SK-MEL-5 (cell line): ENCODE measurements around the gene MYRF. TPM values are rescaled to one million over a fixed set of nuclear protein-coding genes. Genes with fewer than 3 reads are reported as not detected.

Experiments used
- DNase-seq: peaks from one replicate; pipeline ENCODE4 v3.0.0-alpha.2; 2016; ENCODE audit warnings: low read depth, low spot score
- in situ Hi-C: cut with HindIII; loops from 2 replicates; pipeline ENCODE4 v1.10.0; 2016; ENCODE audit warnings: low sequenced_read_pairs, high pct_unique_total_duplicates, low pct_unique_long_range_greater_than_20kb
- polyA plus RNA-seq, 2 experiments: library from polyadenylated mRNA; depleted of rRNA; stranded (reverse); fragments of >200 nt; gene quantifications; 2 replicates each; pipeline ENCODE4 v1.2.3, GENCODE V29; 2015
- total RNA-seq: library from RNA; depleted of rRNA; stranded (reverse); fragments of >200 nt; shearing (Covaris generic); gene quantifications from 2 replicates; pipeline ENCODE4 v1.2.3, GENCODE V29; 2014; rRNA removed

Gene MYRF
- total RNA-seq = 1.7 and 2.2 TPM in 2 replicates
- 6.7 and 8.5 TPM in 2 replicates for polyA plus RNA-seq (2015; cell fraction: cytosol; rRNA removed)
- 12.9 and 16.5 TPM in 2 replicates for polyA plus RNA-seq (2015; cell fraction: nucleus; rRNA removed)

DNA sequence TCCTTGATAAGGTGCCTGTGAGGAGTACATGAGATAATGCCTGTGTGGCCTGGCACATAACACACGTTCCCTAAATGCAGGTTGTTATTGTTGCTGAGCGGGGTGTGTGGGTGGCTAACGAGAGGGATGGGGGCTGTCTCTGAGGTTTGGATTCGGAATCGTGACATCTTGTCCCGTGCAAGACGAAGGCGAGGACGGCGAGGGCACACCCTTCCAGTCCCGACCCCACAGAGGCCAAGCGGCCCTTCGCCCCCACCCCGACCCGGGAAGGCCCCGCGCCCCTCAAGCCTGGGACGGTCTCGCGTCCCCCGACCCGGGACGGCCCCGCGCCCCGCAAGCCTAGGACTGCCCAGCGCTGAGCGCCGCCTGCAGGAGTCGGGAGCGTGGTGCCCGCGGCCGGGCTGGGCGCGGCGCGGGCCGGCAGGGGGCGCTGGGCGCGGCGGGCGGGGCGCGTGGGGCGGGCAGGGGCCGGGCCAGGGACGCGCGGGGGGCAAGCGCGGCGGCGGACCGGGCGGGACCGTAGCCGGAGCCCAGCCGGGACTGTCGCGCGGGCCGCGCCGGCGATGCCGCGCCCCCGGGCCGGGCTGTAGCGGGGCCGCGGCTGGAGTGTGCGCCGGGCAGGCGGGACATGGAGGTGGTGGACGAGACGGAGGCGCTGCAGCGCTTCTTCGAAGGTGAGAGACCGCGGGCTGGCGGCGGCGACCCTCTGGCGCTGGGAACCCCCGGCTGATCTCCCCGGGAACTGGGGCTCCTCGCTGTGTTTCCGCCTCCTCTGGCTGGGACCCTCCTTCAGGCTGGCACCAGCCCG, at the start of gene MYRF:
Gene MYRF, plus strand, starts transcription at position 520 of the 808 bp plus-strand sequence. Its CDS starts 109 bp downstream, at position 629.
- DNase-seq = peak; percentile 38
- in situ Hi-C loops = no loop called here

DNA sequence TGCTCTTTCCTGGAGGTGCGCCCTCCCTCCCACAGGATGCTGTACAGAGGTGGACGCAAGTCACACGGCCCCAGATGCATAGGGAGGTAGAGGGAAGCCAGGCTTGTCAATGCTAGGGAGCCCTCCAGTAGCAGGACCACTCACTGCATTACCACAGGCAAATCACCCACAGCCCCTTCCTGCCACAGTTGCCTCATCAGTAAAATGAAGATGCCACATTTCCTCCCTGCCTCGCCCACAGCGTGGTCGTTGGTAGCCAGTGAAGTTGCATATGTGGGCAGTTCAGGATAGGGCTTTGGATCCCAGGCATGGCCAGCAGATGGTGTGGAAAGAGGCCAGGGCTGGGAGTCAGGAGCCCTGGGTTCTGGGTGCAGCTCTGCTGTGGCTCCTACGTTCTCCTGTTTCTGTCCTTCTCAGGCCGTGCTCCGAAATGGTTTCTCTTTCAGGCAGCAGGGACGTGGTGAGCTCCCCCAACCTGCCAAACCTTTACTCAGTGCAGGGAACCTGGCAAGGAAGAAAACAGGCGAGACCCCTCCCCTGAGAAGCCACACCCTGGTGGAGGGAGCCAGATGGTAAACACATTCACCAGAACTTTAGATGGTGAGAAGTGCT, 49.6 kb upstream of the MYRF start:
- DNase-seq = no peak
- in situ Hi-C loops = no loop called here

DNA sequence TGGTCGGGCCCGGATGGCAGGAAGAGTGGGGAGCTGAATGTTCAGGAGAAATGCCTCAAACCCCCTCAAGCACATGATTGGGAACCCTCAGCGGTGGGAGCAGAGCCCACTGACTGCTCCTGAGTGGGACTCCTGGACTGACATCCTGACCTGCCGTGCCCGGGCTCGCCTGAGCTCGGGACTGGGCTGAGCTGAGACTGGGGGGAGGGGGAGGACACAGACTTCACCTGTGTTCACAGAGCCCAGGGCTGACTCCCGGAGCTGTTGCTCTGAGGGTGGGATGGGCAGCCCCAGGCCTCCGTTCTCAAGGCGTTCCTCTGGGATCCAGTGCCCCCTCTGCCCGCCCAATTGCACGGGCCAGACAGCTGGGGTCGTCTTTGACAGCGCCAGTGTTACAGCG, 47.6 kb upstream of the MYRF start:
- in situ Hi-C loops = no loop called here
- DNase-seq = no peak

DNA sequence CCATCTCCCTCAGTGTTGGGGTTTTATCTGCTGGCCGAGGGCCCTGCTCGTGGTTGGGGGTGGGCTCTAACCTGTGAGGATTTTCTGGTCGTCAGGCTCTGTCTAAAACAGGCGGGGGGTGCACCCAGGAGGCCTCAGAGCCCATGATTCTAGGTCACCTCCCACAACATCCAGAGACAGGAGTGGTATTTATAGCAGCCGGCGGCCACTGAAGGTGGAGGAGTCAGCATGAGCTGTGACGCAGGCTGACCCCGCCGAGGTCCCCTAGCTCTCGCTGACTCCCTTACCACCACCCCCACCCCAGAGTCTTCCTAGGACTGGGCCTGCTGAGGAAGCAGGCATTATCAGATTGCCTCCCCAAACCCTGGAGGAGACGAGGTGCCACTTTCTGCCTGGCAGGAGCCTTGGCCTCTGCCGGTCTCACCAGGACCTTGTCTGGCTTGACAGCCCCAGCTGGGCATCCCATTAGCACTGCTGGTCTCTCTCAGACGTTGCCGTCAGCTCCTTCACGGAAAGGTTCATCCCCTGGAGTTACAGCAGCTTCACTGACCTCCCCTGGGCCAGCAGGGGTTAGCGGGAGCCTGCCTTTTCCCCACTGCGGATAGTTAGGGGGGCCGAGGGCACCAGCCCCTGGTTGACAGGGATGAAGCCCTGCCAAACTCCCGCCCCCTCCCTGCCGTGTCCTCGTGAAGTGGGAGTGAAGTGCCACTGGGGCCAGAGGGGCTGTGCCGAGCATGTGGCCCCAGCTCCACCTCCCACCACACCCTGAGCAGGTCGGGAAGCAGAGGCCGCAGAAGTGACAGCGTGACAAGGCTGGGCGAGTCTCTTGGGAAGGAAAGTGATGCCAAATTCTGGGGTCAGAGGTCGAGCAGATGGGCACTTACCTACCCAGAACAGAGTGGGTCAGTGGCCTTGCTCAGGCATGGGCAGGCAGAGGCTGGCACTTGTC, 45.7 kb upstream of the MYRF start:
- DNase-seq = no peak
- in situ Hi-C loops = no loop called here

DNA sequence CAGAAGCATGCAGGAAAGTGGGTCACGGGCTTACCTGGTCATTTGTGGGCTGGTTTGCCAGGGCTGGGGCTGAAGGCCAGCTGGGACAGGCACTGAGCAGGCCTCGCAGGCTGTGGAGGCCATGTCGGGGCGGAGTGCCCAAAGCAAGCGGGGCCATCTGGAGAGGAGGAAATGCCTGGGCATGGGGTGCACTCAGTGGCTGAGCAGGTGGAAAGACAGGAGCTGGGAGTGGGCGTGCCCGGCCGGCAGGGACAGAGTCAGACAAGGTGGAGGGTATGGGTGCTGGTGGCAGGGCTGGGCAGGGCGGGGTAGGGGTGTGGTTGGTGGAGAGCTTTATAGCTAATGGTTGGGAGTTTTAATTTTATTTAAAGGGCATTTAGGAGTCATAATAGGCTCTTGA, 44.9 kb upstream of the MYRF start:
- in situ Hi-C loops = no loop called here
- no peak for DNase-seq

DNA sequence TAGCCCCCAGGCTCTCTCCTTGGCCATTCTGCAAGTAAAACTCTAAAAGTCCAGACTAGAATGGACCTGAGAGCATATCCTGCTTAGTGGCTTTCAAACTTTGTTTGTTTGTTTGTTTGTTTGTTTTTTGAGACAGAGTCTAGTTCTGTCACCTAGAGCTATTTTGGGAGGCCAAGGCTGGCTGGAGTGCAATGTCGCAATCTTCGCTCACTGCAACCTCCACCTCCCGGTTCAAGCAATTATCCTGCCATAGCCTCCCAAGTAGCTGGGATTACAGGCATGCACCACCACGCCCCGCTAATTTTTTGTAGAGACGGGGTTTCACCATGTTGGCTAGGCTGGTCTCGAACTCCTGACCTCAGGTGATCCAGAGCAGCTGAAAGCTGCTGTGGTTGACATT, 43.3 kb upstream of the MYRF start:
- in situ Hi-C loops = no loop called here
- DNase-seq = no peak

DNA sequence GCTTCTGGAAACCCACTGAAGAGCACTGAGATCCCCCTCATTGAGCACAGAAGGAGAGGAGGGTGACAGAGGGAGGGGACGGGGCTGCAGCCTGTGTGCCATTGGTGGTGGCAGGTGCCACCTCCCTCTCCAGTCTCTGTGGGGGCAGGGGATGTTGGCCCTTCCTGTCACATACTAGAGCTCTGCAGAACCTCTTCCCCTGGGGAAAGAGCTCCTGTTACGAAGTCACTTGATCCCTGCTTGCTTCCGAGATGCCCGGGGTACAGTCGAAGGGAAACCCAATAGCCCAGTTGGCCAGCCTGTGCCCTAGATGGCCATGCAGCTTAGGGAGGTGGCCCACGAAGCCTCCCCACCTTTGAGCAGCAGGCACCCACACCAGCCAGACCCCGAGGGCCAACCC, 42.9 kb upstream of the MYRF start:
- DNase-seq = no peak
- in situ Hi-C loops = no loop called here

DNA sequence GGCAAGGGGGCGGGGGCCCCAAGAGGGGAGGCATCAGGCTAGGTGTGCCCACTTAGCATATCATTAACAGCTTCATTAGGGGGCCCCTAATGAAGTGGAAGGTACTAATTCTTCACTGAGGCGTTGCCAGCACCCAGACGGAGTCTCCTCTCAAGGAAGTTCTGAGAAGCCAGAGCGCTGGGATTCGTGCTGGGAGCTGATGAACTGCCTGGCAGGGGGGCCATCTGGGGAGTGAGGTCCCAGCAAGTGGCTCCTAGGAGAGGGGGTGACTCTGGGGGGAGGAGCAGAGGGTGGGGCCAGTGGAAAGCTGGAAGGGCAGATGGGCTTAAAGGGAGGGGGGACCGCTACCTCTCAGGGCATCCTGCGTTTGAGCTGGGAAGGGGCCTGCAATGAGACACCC, 42.4 kb upstream of the MYRF start:
- in situ Hi-C loops = no loop called here
- no peak for DNase-seq

DNA sequence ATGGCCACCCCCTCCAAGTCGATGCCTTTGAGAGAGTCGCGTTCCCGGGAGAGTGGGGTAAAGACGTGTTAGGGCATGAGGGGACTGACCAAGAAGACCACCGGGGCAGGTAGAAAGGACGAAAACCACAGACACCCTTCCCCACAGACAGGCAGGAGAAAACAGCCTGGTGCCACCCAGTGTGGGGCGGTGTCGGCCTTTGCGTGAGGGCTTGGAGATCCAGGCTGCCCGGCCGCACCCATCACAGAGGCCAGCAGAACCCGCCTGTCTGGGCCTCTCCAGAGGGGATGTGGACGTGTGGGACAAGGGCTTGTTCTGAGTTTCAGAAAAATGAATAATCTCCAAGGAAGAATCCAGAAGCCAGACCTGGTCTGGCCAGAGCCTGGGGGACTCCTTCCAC, 41.4 kb upstream of the MYRF start:
- in situ Hi-C loops = no loop called here
- DNase-seq = no peak

DNA sequence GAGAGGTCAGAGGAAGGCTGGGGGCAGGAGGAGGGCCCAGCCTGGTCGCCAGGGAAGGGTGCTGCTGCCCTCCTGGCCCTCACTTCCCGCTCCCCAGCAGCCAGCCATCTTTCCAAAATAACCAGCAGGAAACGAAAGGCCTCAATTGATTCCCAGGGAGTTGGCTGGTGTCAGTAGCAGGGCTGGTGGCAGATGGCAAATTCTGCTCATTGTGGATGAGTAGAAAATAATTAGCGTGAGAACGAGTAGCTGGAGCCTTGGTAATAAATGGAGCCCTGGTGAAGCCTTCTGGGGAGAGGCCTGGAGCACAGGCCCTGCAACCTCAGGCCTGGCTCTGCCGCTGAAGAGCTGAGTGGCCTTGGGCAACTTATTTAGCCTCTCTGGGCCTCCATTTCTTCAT, 40.9 kb upstream of the MYRF start:
- in situ Hi-C loops = no loop called here
- DNase-seq = no peak

DNA sequence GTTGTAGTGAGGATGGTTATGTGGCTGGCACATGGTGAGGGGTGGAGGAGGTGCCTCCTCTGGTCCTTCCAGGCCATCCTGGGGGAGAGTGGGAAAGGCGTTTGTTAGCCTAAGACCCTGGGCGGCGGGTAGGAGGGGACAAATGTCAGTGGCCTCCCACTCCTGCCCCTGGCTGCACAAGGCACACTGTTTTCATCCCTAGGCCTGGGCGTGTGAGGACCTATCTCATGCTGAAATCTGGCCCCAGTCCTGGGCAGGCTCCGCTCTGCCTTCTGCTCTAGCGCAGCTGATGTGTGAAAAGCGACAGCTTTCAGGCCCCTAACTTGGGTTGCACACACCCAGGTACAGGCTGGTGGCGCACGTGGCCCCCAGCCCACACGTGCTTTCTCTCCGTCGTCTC, 40.1 kb upstream of the MYRF start:
- in situ Hi-C loops = no loop called here
- DNase-seq = no peak

DNA sequence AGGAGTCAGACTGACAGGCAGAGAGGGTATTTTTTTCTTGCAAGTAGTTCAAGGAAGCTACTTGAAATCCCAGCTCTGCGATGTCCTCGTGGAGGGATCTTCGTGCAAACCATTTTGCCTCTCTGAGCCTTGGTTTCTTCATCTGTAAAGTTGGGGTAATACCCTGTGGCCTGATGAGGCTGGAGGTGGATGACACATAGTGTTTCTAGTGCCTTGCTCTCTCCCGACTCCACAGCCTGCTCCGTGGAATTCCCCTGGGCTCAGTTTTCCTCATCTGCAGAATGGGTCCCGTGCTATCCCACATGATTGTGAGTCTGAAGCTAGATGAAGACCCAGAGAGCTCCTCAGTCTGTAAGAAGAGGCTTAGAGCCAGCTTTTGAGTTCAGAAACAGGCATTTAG, 39.6 kb upstream of the MYRF start:
- no peak for DNase-seq
- in situ Hi-C loops = no loop called here

DNA sequence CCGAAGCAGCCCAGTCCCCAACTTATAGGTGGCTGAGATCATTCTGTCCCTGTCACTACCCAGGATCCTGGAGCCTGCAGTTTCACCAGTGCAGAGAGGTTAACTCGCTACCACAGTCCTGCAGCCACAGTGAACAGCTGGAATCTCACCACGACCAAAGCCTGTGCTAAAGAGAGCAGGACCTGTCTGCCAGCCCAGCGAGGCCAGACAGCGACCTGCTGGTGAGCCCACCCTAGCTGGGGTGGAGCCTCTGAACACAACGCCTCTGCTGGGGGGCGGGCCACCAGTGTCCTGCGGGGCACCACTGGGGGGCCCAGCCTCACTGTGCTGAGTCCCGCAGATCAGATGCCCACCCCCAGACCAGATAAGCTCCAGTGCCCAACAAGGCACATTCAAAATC, 39.0 kb upstream of the MYRF start:
- in situ Hi-C loops = no loop called here

DNA sequence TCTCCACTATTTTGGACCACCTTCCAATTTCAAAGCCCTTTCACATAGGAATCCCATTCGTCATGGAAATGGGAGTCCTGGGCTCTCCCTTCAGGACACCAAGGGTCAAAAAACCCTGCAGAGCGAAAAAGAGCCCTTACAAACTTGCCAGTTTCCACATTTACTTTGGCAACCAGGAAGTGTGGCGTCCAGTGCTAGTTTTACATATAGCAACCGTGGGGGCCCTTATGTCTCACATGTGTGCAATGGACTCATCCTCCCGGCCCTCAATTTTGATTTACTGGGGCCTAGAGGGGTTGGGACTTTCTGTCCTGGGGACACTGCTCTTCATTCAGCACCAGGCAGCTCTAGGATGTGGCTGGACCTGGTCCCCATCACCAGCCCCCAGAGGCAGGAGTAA, 38.5 kb upstream of the MYRF start:
- DNase-seq = no peak
- in situ Hi-C loops = no loop called here

More for the DNA sequence above, 39.0 kb upstream of the MYRF start:
- DNase-seq = no peak

DNA sequence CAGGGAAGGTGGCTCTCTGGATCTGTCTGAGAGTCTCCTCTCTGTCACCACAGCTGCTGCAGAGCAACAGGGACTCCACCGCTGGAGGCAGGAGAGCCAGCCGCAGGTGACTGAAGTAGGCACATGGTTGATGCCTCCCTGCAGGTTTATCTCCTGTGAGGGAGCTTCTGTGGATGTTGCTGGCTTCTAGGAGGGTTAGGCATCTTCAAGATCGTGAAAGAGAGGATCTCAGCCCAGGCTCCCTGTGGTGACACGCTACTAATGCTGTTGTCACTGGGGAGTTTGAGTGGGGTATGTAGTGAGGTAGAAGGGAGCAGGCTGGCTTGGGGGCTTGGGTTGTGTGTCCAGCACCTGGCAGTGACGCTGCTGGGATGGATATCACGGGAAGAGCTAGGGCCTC, 38.1 kb upstream of the MYRF start:
- no peak for DNase-seq
- in situ Hi-C loops = no loop called here

DNA sequence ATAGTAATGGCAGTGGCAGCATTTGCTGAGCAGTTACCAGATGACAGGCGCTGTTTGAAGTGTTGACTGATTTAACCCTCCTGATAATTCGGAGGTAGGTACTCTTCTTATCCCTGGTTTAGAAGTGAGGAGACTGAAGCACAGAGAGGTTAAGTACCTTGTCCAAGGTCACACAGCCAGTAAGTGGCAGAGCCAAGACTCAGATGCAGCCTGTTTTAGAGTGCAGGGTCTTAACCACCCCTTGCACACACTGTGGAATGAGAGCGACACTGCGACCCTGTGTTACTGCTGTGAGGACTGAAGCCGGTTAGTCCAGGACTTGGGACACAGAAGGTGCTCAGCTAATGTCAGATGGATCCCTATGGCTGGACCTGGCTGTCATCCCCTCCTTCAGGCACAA, 37.5 kb upstream of the MYRF start:
- in situ Hi-C loops = no loop called here
- DNase-seq = no peak

DNA sequence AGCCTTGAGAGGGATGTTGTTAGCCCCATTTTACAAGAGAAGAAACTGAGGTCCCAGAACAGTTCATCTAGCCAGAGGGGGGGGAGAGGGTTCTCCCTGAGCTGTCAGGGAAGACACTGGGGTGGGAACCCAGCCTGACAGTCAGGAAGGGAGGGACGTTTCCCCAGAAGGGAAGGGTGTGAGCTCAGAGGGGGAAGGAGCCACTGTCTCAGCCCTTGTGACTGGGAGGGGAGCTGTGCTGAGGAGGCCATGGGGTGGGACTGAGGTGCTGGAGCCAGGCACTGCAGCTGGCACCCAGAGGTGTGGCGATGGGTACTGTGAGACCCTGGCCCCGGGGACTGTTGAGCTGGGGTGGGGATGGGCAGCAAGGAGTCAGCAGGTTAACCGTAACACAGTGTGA, 36.6 kb upstream of the MYRF start:
- no peak for DNase-seq
- in situ Hi-C loops = no loop called here
